Activated naive CD4-positive, alpha-beta T cell treated with Interleukin-2 at 50 U/mL for 16 hours (primary cell): ENCODE measurements around the gene PLCL2.
"Not testable (repeated sequence)": the region's sequence is repeated elsewhere in the genome, so short reads cannot be mapped to it uniquely, and the experiment has no call there.

Source experiments
- DNase-seq: peaks from one replicate; pipeline ENCODE4 v3.0.0-alpha.2; 2020

The PLCL2 gene

GRCh38 chr3:16979769-16980515 is 95.2 kb downstream of the PLCL2 start:
- not testable (repeated sequence) for DNase-seq

- not testable (repeated sequence) for DNase-seq
Observed at GRCh38 chr3:16980526-16980925, 95.8 kb downstream of the PLCL2 start.

DNA sequence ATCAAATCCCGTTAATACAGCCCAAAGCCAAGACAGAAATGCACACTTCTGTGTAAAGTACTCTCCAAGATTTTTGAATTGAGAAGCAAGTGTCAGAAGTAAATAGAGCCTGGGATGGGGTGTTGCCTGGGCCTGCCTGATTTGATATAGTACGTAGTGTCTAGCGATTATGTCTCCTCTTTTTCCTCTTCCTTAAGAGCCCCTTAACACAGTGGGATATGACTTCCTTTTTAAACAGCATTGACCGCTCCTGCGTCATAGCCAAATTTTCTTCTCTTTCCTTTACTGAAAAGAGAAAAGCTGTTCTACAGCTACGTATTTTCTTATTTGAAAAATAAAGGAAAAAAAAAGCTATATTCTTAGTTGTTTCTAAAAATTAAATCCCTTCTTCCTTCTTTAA is 97.7 kb downstream of the PLCL2 start:
- no peak for DNase-seq

DNA sequence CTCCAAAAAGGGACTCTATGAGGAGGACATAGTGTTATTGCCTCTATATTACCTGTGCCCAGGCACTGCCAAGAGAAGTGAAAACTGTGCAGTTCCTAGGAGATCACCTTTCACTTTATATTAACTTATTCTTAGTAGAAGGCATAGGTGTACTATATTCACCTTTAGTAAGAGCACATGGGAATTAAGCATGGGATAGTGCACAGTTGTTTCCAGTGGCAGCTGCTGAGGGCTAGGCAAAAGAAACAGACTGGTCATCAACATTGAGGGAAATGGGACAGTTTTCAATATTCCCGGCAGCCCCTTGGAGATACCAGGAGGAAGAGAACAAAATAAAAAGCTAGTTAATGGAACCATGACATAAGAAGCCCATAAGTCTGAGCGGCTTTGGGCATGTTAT is 100.9 kb downstream of the PLCL2 start:
- DNase-seq = no peak

GRCh38 chr3:16987141-16987540 is 102.4 kb downstream of the PLCL2 start:
- DNase-seq = no peak

- DNase-seq = no peak
Observed at GRCh38 chr3:16990163-16990562, 105.4 kb downstream of the PLCL2 start.

DNA sequence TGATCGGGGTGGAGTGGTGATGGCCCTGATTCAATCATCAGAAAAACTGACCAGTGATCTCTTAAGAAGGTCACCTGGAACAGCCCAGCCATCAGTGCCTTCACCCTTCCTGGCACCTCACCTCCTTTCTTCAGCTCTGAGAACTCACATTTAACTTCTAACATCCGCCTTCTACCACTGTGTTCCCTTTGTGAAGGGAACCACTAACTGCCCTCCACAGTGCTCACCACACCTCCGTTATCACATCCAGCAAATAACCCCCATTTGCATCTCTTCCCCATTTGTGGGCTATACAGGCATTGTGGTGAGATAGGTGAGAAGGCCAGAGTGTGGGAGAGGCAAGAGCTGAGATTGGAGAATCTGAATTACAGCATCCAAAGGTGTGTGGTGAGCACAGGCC is 107.4 kb downstream of the PLCL2 start:
- DNase-seq = no peak

DNA sequence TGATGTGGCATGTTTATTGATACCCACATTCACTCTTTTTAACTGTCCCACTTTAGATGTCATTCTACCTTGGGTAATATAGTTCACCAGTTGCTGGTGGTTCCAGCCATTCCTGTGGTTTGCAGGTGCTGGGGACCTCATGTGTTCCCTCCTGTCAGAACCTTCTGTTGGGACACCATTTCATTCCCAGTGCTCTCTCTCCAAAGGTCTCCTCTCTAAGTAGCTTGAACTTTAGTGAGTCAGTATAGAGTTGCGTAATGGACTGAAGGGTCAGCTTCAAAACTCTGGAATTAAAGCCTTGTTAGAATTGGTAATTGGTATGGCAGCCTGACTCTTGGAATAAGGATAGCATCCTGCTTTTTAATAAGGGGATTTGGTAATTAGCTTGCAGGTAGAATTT is 108.5 kb downstream of the PLCL2 start:
- DNase-seq = no peak

GRCh38 chr3:16994854-16995525 is 110.2 kb downstream of the PLCL2 start:
- no peak for DNase-seq

DNA sequence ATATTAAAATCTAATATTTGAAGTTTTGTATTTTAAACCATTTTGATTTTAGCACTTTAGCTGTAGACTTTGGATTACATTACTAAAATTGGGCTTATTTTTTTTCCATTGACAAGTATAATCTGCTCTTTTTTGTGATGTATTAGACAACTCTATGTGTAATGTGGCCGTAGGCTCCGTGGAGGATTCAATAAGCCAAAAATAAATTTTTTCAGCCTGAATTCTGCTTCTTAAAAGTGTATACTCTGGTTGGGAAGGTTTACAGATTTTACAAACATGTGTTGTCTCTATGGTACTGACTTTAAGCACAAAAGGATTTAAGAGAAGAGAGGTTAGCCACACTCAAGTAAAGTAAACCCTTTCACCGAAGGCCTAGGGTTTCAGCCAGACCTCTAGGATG is 110.8 kb downstream of the PLCL2 start:
- DNase-seq = no peak

- DNase-seq = no peak
Observed at GRCh38 chr3:16998236-16998923, 113.6 kb downstream of the PLCL2 start.

- no peak for DNase-seq
Observed at GRCh38 chr3:16999161-16999560, 114.4 kb downstream of the PLCL2 start.

- DNase-seq = no peak
Observed at GRCh38 chr3:16999871-17000270, 115.1 kb downstream of the PLCL2 start.

- DNase-seq = no peak
Observed at GRCh38 chr3:17003457-17003856, 118.7 kb downstream of the PLCL2 start.

DNA sequence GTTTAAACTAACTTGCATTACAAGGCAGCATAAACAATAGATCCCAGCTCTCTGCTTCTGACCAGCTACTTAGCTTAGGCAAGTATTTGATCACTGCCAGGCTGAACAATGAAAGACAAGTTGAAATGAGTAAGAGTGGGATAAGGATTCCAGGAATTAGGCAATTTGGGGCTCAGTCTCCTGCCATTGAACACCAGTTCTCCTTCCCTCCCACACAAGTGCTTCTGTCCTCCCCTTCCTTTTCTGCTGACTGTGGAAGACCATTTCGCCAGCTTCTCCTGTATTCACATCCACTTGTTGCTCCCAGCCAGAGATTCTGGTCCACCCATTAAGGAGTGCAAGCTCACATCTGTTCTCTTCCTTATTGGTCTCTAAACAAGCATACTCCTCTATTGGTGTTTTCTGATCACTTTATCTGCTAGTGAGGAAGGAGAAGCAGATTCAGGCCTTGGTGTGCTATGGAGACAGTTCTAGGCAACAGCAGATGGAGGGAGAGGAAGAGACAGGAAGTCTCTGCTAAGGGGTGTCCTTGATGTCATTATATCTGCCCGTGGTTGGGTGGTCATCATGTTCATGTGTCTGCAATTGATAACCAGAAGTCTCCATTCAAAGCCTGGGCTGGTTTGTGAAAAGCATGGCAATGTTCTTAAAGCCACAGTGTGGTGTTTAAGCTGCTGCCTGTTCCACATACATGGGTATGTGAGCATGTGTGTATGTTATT is 121.5 kb downstream of the PLCL2 start:
- DNase-seq = no peak

- no peak for DNase-seq
Observed at GRCh38 chr3:17007284-17007683, 122.5 kb downstream of the PLCL2 start.

DNA sequence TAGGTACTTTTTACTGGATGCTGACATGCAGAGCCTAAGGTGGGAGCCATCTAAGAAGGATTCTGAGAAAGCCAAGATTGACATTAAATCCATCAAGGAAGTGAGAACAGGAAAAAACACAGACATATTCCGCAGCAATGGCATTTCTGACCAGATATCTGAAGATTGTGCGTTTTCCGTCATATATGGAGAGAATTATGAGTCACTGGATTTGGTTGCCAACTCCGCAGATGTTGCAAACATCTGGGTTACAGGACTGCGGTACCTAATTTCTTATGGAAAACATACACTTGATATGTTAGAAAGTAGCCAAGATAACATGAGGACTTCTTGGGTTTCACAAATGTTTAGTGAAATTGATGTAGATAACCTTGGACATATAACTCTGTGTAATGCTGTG is 125.1 kb downstream of the PLCL2 start:
- DNase-seq = no peak

DNA sequence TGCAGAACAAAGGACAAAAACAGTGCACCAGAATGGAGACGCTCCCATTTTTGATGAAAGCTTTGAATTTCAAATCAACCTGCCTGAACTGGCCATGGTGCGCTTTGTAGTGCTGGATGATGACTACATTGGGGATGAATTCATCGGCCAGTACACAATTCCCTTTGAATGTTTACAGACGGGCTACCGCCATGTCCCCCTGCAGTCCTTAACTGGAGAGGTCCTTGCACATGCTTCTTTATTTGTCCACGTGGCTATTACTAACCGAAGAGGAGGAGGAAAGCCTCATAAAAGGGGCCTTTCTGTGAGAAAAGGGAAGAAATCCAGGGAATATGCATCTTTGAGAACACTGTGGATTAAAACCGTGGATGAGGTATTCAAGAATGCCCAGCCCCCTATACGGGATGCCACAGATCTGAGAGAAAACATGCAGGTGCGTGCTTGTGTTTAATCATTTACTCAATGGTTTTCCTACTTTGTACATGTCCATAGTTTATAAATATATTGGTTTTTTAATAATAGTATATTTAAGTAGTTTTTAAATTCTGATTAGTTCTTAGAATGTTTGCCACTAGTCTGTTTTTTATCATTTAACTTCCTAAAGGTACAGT is 127.1 kb downstream of the PLCL2 start:
- no peak for DNase-seq

GRCh38 chr3:17013050-17013449 is 128.3 kb downstream of the PLCL2 start:
- DNase-seq = no peak

GRCh38 chr3:17013571-17013970 is 128.8 kb downstream of the PLCL2 start:
- no peak for DNase-seq

- no peak for DNase-seq
Observed at GRCh38 chr3:17014284-17014683, 129.5 kb downstream of the PLCL2 start.

DNA sequence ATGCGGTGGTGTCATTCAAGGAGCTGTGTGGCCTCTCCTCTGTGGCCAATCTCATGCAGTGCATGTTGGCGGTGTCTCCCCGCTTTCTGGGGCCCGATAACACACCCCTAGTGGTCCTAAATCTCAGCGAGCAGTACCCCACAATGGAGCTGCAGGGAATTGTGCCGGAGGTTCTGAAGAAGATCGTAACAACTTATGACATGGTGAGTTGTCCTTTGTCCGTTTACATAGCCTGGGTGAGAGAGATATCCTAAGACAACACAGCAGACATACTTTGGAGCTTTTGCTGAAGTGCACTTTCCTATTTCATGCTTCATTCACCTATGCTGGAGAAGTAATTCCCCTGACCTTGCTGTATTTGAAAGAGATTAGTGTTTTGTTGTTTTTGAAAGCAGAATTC is 130.0 kb downstream of the PLCL2 start:
- no peak for DNase-seq

DNA sequence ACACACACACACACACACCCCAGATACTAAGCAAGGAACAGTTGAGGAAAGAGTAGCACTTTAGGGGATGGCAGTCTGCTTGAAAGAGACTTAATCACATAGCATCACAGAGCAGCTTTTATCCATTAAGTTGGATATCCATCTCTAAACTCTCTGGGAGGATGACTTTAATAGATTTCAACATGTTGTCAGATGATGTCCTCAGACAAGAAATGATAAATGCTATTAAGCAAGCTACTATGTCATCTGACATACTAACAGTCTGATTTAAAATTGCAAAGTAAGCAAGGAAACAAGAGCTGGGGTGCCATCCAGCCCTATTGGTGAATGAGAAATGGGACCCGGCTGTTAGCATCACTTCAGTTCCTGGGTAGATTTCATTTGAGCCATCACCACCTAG is 136.9 kb downstream of the PLCL2 start:
- no peak for DNase-seq
